ENCODE measurements around the gene C11orf86.
"Not testable (repeated sequence)": the region's sequence is repeated elsewhere in the genome, so short reads cannot be mapped to it uniquely, and the experiment has no call there.

The C11orf86 gene

DNA sequence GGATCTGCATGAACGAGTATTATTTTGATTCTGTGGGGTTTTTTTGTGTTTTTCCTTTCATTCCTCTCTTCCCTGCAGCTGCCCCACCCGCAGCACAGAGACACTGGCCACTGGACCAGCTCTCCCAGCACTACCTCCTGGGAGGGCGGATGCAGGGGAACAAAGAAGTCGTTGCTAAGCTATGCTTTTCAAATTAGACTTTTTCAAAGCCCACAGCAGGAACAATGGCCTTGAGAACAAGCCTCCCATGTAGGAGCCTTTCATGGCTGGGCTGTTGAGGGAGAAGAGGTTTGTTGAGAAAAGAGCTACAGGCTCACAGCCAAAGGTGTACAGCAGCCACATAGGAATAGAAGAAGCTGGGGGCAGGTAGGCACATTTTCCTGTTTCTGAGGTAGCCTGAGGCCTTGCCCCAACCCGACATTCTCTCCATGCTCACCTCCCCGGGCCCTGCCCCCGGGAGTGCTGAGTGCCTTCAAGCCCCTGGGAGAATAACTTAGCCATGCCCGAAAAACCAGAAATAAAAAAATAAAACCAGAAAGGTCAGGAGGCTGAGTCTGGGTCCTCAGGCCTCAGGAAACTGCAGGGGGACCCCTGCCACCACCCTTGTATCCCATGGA, 27.3 kb downstream of the C11orf86 start:
- Histone ChIP-seq H3K27ac (peak overlapping the region; percentile 88), H3K4me2 (ENCODE audit: low read length) (no peak overlapping the region), H3K36me3 (ENCODE audit: control insufficient read depth, insufficient read depth, low read length) (no peaks in the 10 kb centered on the region), H3K9ac (no peak overlapping the region), H3K4me1 (peaks cover 28% of the 10 kb centered on the region), H3K79me2 (no peaks in the 10 kb centered on the region), H3K9me3 (ENCODE audit: control insufficient read depth, low read length) (no peaks in the 10 kb centered on the region), H3K27me3 (ENCODE audit: control insufficient read depth, insufficient read depth, low read length) (no peaks in the 10 kb centered on the region), H3K4me3 (ENCODE audit: low read depth, low read length) (no peak overlapping the region), H2AFZ (peak overlapping the region; percentile 13)
- TF ChIP-seq, protein P1, sequence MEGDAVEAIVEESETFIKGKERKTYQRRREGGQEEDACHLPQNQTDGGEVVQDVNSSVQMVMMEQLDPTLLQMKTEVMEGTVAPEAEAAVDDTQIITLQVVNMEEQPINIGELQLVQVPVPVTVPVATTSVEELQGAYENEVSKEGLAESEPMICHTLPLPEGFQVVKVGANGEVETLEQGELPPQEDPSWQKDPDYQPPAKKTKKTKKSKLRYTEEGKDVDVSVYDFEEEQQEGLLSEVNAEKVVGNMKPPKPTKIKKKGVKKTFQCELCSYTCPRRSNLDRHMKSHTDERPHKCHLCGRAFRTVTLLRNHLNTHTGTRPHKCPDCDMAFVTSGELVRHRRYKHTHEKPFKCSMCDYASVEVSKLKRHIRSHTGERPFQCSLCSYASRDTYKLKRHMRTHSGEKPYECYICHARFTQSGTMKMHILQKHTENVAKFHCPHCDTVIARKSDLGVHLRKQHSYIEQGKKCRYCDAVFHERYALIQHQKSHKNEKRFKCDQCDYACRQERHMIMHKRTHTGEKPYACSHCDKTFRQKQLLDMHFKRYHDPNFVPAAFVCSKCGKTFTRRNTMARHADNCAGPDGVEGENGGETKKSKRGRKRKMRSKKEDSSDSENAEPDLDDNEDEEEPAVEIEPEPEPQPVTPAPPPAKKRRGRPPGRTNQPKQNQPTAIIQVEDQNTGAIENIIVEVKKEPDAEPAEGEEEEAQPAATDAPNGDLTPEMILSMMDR (IDR thresholded peaks at IDR 0.05) = no peak

DNA sequence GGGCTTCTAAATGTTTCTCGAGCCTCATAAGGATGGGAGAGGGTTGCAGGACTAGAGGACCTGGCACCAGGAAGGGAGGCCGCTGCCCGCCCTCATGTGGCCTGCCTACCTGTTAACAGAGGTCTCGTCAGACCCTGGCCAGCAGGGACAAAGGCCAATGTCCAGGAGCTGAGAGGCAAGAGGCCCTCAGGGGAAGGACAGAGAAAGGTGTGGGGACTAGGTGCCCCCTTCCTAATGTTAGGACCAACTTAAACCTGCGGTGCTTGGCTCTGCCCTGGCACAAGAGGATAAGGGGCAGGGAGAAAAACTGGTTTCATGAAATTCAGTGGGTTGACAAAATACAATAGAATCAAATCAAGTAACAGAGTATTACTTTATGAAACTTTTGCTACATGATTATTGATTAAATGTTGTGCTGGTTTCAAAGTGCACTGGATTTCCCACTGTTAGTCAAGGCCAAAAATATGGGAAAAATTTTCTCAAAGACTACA, 27.9 kb downstream of the C11orf86 start:
- no peaks in the 10 kb centered on the region for H3K79me2 ChIP-seq
- H3K9me3 ChIP-seq (ENCODE audit: control insufficient read depth, low read length) = no peaks in the 10 kb centered on the region
- H3K27ac ChIP-seq = peak overlapping the region; percentile 88
- H3K27me3 ChIP-seq (ENCODE audit: control insufficient read depth, insufficient read depth, low read length) = no peaks in the 10 kb centered on the region
- H3K9ac ChIP-seq = no peak overlapping the region
- peak overlapping the region; percentile 13 for H2AFZ ChIP-seq
- H3K4me2 ChIP-seq (ENCODE audit: low read length) = no peak overlapping the region
- TF ChIP-seq, protein P1 (IDR thresholded peaks at IDR 0.05) = no peak
- H3K36me3 ChIP-seq (ENCODE audit: control insufficient read depth, insufficient read depth, low read length) = no peaks in the 10 kb centered on the region
- H3K4me3 ChIP-seq (ENCODE audit: low read depth, low read length) = no peak overlapping the region
- H3K4me1 ChIP-seq = peaks cover 28% of the 10 kb centered on the region

DNA sequence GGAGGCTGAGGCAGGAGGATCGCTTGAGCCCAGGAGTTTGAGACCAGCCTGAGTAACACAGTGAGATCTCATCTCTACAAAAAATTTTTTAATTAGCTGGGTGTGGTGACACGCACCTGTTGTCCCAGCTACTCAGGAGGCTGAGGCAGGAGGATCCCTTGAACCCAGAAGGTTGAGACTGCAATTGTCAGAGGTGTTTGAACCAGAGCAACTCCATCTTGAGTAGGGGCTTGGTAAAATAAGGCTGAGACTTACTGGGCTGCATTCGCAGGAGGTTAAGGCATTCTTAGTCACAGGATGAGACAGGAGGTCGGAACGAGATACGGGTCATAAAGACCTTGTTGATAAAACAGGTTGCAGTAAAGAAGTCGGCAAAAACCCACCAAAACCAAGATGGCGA, 30.1 kb downstream of the C11orf86 start:
- Histone ChIP-seq H3K27ac (peak overlapping the region; percentile 88), H3K4me1 (peaks cover 28% of the 10 kb centered on the region)
- H3K9ac ChIP-seq; H3K4me2 ChIP-seq (ENCODE audit: low read length); H3K4me3 ChIP-seq (ENCODE audit: low read depth, low read length); H2AFZ ChIP-seq; H3K36me3 ChIP-seq (ENCODE audit: control insufficient read depth, insufficient read depth, low read length); H3K27me3 ChIP-seq (ENCODE audit: control insufficient read depth, insufficient read depth, low read length); H3K79me2 ChIP-seq; H3K9me3 ChIP-seq (ENCODE audit: control insufficient read depth, low read length): not testable (repeated sequence)

DNA sequence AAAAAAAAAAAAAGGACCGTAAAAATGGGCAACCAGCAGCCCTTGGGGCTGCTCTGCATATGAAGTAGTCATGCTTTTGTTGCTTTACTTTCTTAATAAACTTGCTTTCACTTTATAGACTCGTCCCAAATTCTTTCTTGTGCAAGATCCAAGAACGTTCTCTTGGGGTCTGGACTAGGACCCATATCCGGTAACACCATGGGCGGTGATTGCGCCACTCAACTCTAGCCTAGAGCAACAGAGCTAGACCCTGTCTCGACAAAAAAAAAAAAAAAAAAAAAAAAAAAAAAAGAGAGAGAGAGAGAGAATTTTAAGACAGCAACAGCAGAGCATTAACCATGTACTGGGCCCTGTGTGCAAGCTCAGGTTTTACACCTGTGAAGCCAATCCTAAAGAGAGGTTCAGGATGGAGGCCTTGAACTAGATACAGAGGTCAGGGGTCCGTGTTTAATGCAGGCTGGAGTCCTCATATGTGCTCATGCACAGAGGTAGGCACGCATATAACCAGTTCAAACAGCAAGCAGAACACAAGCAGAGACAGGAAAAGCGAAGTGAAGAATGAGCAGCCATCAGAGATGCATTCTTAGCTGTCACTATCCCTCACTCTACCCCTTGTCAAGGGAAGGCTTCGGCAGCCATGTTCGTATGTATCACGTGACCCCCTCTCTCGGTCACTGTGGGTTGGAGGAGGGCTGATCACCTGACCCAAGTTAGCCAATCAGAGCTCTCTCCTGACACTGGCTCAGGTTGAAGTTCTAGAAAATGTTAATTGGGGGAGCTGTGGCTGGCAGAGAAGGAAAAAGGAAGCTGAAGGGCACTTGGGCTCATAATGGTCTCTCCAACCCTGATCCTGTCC, 31.2 kb downstream of the C11orf86 start:
- peak overlapping the region; percentile 79 for H2AFZ ChIP-seq
- no peak overlapping the region for H3K4me3 ChIP-seq (ENCODE audit: low read depth, low read length)
- peaks cover 28% of the 10 kb centered on the region for H3K4me1 ChIP-seq
- H3K27me3 ChIP-seq (ENCODE audit: control insufficient read depth, insufficient read depth, low read length) = no peaks in the 10 kb centered on the region
- no peak overlapping the region for H3K9ac ChIP-seq
- no peak overlapping the region for H3K27ac ChIP-seq
- H3K4me2 ChIP-seq (ENCODE audit: low read length) = peak overlapping the region; percentile 5
- no peaks in the 10 kb centered on the region for H3K9me3 ChIP-seq (ENCODE audit: control insufficient read depth, low read length)
- H3K36me3 ChIP-seq (ENCODE audit: control insufficient read depth, insufficient read depth, low read length) = no peaks in the 10 kb centered on the region
- TF ChIP-seq, protein P1 (IDR thresholded peaks at IDR 0.05) = no peak
- H3K79me2 ChIP-seq = no peaks in the 10 kb centered on the region

DNA sequence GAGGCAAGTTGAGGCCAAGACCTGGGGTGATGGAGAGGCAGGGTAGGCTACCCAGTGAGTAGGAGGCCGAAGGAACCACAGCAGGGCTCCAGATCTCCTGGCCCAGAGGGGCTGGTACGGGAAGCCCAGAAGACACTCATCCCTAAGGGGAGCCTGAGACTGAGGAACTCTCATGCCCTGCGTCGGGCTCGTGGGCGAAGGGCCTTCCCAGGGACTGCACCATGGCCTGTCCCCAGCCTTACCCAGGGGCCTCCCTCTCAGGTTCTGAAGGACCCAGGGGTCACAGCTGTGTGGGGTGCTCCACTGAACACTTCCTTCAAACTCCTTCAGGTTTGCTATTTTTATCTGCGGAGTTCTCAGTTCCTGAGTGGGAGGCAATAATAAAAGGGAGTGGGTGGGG, 32.0 kb downstream of the C11orf86 start:
- H3K79me2 ChIP-seq = no peaks in the 10 kb centered on the region
- no peaks in the 10 kb centered on the region for H3K27me3 ChIP-seq (ENCODE audit: control insufficient read depth, insufficient read depth, low read length)

More for the DNA sequence above, 32.0 kb downstream of the C11orf86 start:
- Histone ChIP-seq H3K27ac (no peak overlapping the region), H3K4me2 (ENCODE audit: low read length) (peak overlapping the region; percentile 5), H3K9me3 (ENCODE audit: control insufficient read depth, low read length) (no peaks in the 10 kb centered on the region), H3K9ac (no peak overlapping the region), H2AFZ (no peak overlapping the region), H3K4me3 (ENCODE audit: low read depth, low read length) (no peak overlapping the region), H3K4me1 (peaks cover 28% of the 10 kb centered on the region), H3K36me3 (ENCODE audit: control insufficient read depth, insufficient read depth, low read length) (no peaks in the 10 kb centered on the region)
- TF ChIP-seq, protein P1 (IDR thresholded peaks at IDR 0.05) = no peak

Measured in parathyroid adenoma (tissue), 2 donors.